Bladder microvascular endothelial cell (primary cell): Measurements from ENCODE around the gene NEIL3. TPM values are rescaled to one million over a fixed set of nuclear protein-coding genes. Genes with fewer than 3 reads are reported as not detected.

Experiments used
- total RNA-seq: library from RNA; depleted of rRNA; stranded (reverse); fragments of >200 nt; gene quantifications from 2 replicates; pipeline ENCODE4 v1.2.3, GENCODE V29; 2014

NEIL3 gene
- total RNA-seq = 3.8 and 6.2 TPM in 2 replicates

GRCh38 chr4:177309522-177310371, at the start of gene NEIL3:
NEIL3 (plus strand) TSS chr4:177309874; CDS start chr4:177309954, 80 bp downstream.

Other genes with a start within 250 kb of the NEIL3 start
- gene AGA, start 132.6 kb downstream of the NEIL3 start, total RNA-seq = 20.6 and 37.0 TPM in 2 replicates